Fibroblast of lung (primary cell): ENCODE measurements around the gene ZCCHC14. TPM values are rescaled to one million over a fixed set of nuclear protein-coding genes. Genes with fewer than 3 reads are reported as not detected.

Experiments used
- DNase-seq, 2 donors: peaks; one replicate each; pipeline versions ENCODE4 v3.0.0 to v3.0.0-alpha.2; 2010; ENCODE audit warnings: low read depth in 2 of 2
- H2AFZ ChIP-seq: 2 replicates; pipeline ENCODE4 v1.5.1; 2012; ENCODE audit warnings: low read length, control low read depth, inconsistent platforms
- H3K27ac ChIP-seq: 2 replicates; pipeline ENCODE4 v1.5.1; 2011; ENCODE audit warnings: low read length, control low read depth; ENCODE audit not compliant: insufficient read depth
- H3K27me3 ChIP-seq: 2 replicates; pipeline ENCODE4 v1.5.1; 2011; ENCODE audit warnings: mild to moderate bottlenecking, low read length; ENCODE audit not compliant: control insufficient read depth, insufficient read depth
- H3K36me3 ChIP-seq: 2 replicates; pipeline ENCODE4 v1.5.1; 2011; ENCODE audit warnings: low read length; ENCODE audit not compliant: control insufficient read depth, insufficient read depth
- H3K4me1 ChIP-seq: 2 replicates; pipeline ENCODE4 v1.5.1; 2011; ENCODE audit warnings: low read length; ENCODE audit not compliant: control insufficient read depth, insufficient read depth; ENCODE audit errors: extremely low read depth
- H3K4me2 ChIP-seq: 2 replicates; pipeline ENCODE4 v1.5.1; 2011; ENCODE audit warnings: low read length, control low read depth; ENCODE audit not compliant: insufficient read depth; ENCODE audit errors: extremely low read depth
- H3K4me3 ChIP-seq, 4 experiments: fragments of 200-600 bp in 1 of 4; sonication (generic) in 1 of 4; replicated peaks in 1 of 4; 2 replicates each; pipeline ENCODE4 v1.5.1; 2011 to 2016; ENCODE audit warnings: low read length in 4 of 4, low read depth in 3 of 4, mild to moderate bottlenecking in 3 of 4, control low read depth in 2 of 4, inconsistent platforms in 1 of 4, mixed read lengths in 1 of 4; ENCODE audit not compliant: insufficient read depth in 1 of 4; ENCODE audit errors: control extremely low read depth in 1 of 4
- H3K79me2 ChIP-seq: 2 replicates; pipeline ENCODE4 v1.5.1; 2012; ENCODE audit warnings: mild to moderate bottlenecking, low read length, inconsistent platforms; ENCODE audit not compliant: control insufficient read depth, insufficient read depth
- H3K9ac ChIP-seq: 2 replicates; pipeline ENCODE4 v1.5.1; 2011; ENCODE audit warnings: mild to moderate bottlenecking, low read length, control low read depth; ENCODE audit not compliant: insufficient read depth
- H3K9me3 ChIP-seq: 2 replicates; pipeline ENCODE4 v1.5.1; 2012; ENCODE audit warnings: low read depth, low read length; ENCODE audit not compliant: control insufficient read depth, insufficient read depth
- H4K20me1 ChIP-seq: 2 replicates; pipeline ENCODE4 v1.5.1; 2011; ENCODE audit warnings: low read length; ENCODE audit not compliant: control insufficient read depth, insufficient read depth; ENCODE audit errors: extremely low read depth
- EZH2 ChIP-seq: IDR thresholded peaks from 2 replicates; pipeline ENCODE4 v1.5.1; 2012; ENCODE audit warnings: low read length, control low read depth, mild to moderate bottlenecking; ENCODE audit errors: missing control alignments
- polyA plus RNA-seq, 2 donors: library from polyadenylated mRNA; depleted of rRNA in 1 of 2; stranded (reverse) in 1 of 2; unstranded in 1 of 2; fragments of >200 nt; gene quantifications; 2 replicates each; pipeline ENCODE4 v1.2.1, GENCODE V29; 2011 to 2012; ENCODE audit warnings: missing spikeins in 1 of 2
- total RNA-seq: library from RNA; depleted of rRNA; stranded (reverse); fragments of >200 nt; gene quantifications from 2 replicates; pipeline ENCODE4 v1.2.1, GENCODE V29; 2014
- TF ChIP-seq, protein P1 (sequence below), 2 donors: IDR thresholded peaks in 1 of 2; conservative IDR thresholded peaks in 1 of 2; 1 replicate in 1 of 2; 2 replicates in 1 of 2; pipeline ENCODE4 v1.5.1; 2011 to 2012; ENCODE audit warnings: low read length in 2 of 2, control low read depth in 1 of 2, inconsistent platforms in 1 of 2, low read depth in 1 of 2, mild to moderate bottlenecking in 1 of 2

ZCCHC14 gene
- total and polyA plus RNA-seq, 2 donors (not counting 1 experiment from before 2014, with no cell fraction given) = 6.4 to 16.3 TPM

- Histone ChIP-seq H3K9ac (no peak overlapping the region), H3K27me3 (no peaks in the 10 kb centered on the region), H3K27ac (peak overlapping the region; percentile 94), H3K4me2 (peak overlapping the region; percentile 30), H3K79me2 (peaks cover 21% of the 10 kb centered on the region), H3K9me3 (no peaks in the 10 kb centered on the region), H2AFZ (no peak overlapping the region), H3K4me1 (peaks cover 14% of the 10 kb centered on the region), H3K4me3 (no peak overlapping the region), H4K20me1 (no peaks in the 10 kb centered on the region), H3K36me3 (peaks cover 14% of the 10 kb centered on the region)
- peak; percentile 63 to 78 for DNase-seq
- TF ChIP-seq EZH2 = no peak
- TF ChIP-seq, protein P1, sequence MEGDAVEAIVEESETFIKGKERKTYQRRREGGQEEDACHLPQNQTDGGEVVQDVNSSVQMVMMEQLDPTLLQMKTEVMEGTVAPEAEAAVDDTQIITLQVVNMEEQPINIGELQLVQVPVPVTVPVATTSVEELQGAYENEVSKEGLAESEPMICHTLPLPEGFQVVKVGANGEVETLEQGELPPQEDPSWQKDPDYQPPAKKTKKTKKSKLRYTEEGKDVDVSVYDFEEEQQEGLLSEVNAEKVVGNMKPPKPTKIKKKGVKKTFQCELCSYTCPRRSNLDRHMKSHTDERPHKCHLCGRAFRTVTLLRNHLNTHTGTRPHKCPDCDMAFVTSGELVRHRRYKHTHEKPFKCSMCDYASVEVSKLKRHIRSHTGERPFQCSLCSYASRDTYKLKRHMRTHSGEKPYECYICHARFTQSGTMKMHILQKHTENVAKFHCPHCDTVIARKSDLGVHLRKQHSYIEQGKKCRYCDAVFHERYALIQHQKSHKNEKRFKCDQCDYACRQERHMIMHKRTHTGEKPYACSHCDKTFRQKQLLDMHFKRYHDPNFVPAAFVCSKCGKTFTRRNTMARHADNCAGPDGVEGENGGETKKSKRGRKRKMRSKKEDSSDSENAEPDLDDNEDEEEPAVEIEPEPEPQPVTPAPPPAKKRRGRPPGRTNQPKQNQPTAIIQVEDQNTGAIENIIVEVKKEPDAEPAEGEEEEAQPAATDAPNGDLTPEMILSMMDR (conservative IDR thresholded peaks at IDR 0.05 in 1 of 2, IDR thresholded peaks at IDR 0.05 in 1 of 2; ENCODE audit: low read depth in 1 of 2, low read length in 2 of 2) = no peak
Observed at GRCh38 chr16:87457061-87457611, 35.7 kb downstream of the ZCCHC14 start.

DNA sequence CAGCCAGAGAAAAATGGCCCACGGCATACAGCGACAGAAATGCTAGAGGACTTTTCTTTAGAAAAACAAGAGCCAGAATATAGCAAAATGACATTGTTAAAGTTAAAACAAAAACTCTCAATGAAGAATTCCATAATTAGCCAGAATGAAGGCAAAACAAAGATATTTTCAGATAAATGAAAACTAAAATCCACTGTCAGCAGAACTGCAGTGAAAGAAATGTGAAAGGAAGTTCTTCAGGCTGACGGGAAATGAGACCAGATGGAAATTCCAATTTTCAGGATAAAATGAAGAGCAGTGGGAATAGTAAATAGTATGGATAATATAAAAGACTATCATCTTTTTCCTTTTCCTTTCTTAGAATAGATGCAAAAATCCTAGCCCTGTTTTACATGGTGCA, 38.4 kb downstream of the ZCCHC14 start:
- Histone ChIP-seq H3K4me1 (peaks cover 10% of the 10 kb centered on the region), H4K20me1 (no peaks in the 10 kb centered on the region), H3K4me2 (no peak overlapping the region), H3K36me3 (peaks cover 16% of the 10 kb centered on the region), H3K4me3 (no peak overlapping the region), H3K79me2 (peaks cover 7% of the 10 kb centered on the region), H3K9ac (no peak overlapping the region), H3K27ac (no peak overlapping the region), H3K27me3 (no peaks in the 10 kb centered on the region), H2AFZ (no peak overlapping the region), H3K9me3 (no peaks in the 10 kb centered on the region)
- TF ChIP-seq, protein P1 (conservative IDR thresholded peaks at IDR 0.05 in 1 of 2, IDR thresholded peaks at IDR 0.05 in 1 of 2; ENCODE audit: low read depth in 1 of 2, low read length in 2 of 2) = no peak
- TF ChIP-seq EZH2 = no peak
- DNase-seq = no peak

GRCh38 chr16:87453326-87453725, 39.5 kb downstream of the ZCCHC14 start:
- no peak overlapping the region for H3K4me2 ChIP-seq
- H3K27me3 ChIP-seq = no peaks in the 10 kb centered on the region
- DNase-seq = no peak
- no peak overlapping the region for H3K4me3 ChIP-seq
- H3K4me1 ChIP-seq = peaks cover 8% of the 10 kb centered on the region
- H3K9me3 ChIP-seq = no peaks in the 10 kb centered on the region
- H4K20me1 ChIP-seq = no peaks in the 10 kb centered on the region
- TF ChIP-seq, protein P1 (conservative IDR thresholded peaks at IDR 0.05 in 1 of 2, IDR thresholded peaks at IDR 0.05 in 1 of 2; ENCODE audit: low read depth in 1 of 2, low read length in 2 of 2) = no peak
- TF ChIP-seq EZH2 = no peak
- no peak overlapping the region for H3K9ac ChIP-seq
- H2AFZ ChIP-seq = no peak overlapping the region
- no peak overlapping the region for H3K27ac ChIP-seq
- H3K79me2 ChIP-seq = peaks cover 8% of the 10 kb centered on the region
- peaks cover 12% of the 10 kb centered on the region for H3K36me3 ChIP-seq
